Thyroid gland (tissue), 4 donors: ENCODE data around the gene ESD.

Experiments
- CTCF ChIP-seq, 6 experiments: fragments of 200-600 bp in 3 of 6; fragments of 450-650 bp in 3 of 6; sonication (generic) in 3 of 6; IDR thresholded peaks; one replicate each; pipeline ENCODE4 v1.5.1; 2016 to 2019; ENCODE audit warnings: antibody characterized with exemption in 6 of 6, mild to moderate bottlenecking in 2 of 6, inconsistent platforms in 1 of 6, moderate library complexity in 1 of 6
- POLR2A ChIP-seq, 2 donors: fragments of 450-650 bp; IDR thresholded peaks; one replicate each; pipeline ENCODE4 v1.6.1; 2017; ENCODE audit warnings: antibody characterized with exemption in 2 of 2, mild to moderate bottlenecking in 2 of 2, moderate library complexity in 1 of 2

DNA sequence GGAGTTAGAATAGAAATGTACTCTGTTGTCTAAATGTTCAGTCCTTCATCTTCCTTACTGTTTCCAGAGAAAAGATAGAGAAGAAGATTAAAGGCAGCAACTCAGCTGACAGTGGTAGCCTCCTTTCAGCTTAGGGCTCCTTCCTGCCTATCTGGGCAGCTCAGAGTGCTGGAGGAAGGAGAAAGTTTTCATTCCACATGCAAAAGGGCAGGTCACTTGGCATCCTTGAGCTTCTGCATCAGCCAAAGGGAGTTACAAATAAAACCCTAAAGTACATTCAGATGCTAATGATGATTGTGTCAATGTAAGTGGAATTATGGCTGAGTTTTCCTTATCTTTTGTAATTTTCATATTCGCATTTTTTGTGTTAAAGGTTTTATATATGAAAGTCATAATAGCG is 58.9 kb downstream of the ESD start:
- no peak for TF ChIP-seq CTCF (IDR thresholded peaks at IDR 0.05)
- no peak for TF ChIP-seq POLR2A (IDR thresholded peaks at IDR 0.05)
